GM18520 (cell line): ENCODE data around the gene ZNF100.
"Not testable (repeated sequence)": the region's sequence is repeated elsewhere in the genome, so short reads cannot be mapped to it uniquely, and the experiment has no call there.

Experiments used
- ATAC-seq: cut with Tn5 transposase; IDR thresholded peaks from one replicate; pipeline ENCODE4 v1.9.1; 2021; ENCODE audit not compliant: unreplicated experiment

ZNF100 gene

DNA sequence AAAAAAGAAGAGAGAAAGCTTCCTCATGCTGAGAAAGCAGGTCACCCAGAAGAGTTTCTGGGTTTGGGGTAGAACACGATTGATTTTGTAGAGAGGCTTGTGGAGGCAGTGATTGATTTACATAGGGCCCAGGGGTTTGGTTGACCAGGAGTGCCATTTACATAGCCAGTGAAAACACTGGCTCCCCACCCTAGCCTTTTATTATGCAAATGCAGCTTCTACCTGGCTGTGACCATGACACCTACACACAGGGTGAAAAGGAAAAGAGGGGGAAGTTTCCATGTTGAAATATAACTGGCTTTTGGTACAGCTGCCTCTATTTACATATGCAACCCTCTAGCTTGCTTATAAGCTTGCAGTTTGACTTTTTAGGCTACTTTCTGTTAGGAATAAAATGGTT lies 62.0 kb downstream of the ZNF100 start:
- no peak for ATAC-seq

GRCh38 chr19:21704320-21704719 lies 63.1 kb downstream of the ZNF100 start:
- no peak for ATAC-seq

- ATAC-seq = no peak
These were observed 68.2 kb downstream of the ZNF100 start for GRCh38 chr19:21699197-21699596.

DNA sequence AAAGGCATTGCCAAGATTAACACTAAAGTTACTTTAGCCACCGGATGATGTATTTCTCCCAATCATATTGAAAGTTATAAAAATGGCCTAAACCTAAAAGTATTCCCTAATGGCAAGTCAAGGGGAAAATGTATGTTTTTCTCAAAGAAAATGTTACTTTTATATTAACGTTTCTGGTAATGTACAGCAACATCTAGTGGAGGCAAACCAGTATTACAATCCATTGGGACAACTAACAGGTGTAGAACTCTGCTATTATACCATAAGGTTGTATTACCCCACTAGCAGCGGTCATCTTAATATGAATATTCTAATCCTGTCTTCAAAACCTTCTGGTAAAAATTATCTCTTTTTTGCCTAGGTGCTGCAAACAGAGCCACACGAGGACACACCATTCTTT lies 69.2 kb downstream of the ZNF100 start:
- ATAC-seq = no peak

GRCh38 chr19:21697698-21698097 lies 69.7 kb downstream of the ZNF100 start:
- no peak for ATAC-seq

DNA sequence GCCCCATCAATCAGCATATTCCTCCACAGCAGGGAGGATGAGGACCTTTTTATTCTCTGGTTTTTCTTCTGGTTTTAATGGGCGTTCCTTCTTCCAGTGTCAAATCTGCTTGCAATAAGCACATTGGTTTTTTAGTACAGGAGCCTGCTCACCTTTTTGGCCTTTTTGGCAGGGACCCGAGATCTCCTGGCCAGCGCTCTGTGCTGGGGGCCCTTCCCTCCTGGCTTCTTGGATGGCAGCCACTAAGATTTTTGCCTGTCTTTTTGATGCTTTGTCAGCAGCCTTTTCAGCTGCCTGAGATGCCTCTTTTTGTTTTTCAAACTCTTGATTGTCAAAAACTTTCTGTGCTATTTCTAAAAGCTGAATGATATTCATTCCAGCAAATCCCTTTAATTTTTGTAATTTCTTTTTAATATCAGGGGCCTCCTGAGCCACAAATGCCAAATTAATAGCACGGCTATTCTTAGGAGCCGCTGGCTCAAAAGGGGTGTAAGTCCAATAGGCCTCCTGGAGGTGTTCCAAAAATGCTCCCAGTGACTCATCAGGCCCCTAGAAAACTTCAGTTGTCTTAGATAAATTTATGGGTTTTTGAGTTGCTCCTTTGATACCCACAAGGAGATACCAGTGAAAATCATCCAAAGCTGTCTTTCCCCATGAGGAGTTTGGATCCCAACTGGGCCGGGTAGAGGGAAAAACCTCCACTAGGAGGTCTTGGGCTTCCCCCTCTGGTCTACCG lies 73.0 kb downstream of the ZNF100 start:
- ATAC-seq = no peak

DNA sequence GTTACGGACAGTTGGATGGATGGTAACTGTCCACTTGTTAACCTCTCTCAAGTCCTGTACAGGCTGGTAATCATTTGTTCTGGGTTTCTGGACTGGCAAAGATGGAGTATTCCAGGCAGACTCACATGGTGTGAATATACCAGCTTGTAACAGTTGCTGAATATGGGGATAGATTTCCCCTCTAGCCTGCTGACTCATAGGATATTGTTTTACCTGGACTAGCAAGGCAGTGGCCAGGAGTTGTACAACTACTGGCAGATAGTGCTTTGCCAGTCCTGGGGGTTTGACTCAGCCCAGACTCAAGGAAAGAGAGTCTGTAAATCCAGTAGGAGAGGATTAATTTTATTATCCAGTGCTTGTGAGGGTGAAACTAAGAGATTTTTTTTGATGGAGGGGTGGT lies 74.0 kb downstream of the ZNF100 start:
- no peak for ATAC-seq

- ATAC-seq = no peak
These were observed 75.7 kb downstream of the ZNF100 start for GRCh38 chr19:21691661-21692060.

- ATAC-seq = no peak
These were observed 78.9 kb downstream of the ZNF100 start for GRCh38 chr19:21688464-21688863.

DNA sequence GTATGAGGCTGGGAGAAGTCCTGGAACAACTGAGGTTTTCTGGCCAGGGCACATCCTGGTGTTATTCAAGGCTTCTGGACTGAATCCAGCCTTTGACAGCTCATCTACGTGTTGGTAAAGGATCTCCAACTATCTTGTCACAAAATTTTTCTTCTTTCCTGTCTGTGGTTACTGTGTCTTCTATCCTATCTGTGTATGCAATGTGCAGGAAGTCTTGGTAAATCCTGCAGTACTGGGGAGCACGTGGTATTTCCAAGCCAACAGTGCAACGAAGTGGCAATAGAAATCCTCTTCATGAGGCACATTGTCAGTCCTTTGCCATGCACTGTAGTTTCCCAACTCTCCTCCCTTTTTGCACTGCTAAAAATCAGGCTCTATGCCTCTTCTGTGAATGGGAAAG lies 86.7 kb downstream of the ZNF100 start:
- ATAC-seq = no peak

- no peak for ATAC-seq
These were observed 87.4 kb downstream of the ZNF100 start for GRCh38 chr19:21680026-21680425.

- ATAC-seq = no peak
These were observed 89.5 kb downstream of the ZNF100 start for GRCh38 chr19:21677696-21678418.

DNA sequence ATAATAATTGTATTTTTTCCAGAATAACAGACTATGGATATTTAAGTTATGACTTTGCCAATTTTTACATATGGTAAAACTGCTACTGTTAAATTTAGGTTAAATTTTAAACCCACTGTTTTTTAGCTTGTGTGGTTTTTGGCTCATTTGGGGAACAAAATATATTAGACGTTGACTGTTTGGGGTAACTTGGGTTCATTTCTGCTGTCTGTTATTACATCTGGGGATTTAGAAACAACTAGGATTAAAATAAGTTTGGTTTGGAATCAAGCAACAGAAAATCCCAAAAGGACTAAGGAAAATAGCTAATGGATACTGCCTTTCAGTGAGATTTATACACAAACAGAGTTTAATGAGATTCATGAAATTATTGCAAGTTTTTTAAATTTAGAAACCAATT lies 92.9 kb downstream of the ZNF100 start:
- no peak for ATAC-seq

DNA sequence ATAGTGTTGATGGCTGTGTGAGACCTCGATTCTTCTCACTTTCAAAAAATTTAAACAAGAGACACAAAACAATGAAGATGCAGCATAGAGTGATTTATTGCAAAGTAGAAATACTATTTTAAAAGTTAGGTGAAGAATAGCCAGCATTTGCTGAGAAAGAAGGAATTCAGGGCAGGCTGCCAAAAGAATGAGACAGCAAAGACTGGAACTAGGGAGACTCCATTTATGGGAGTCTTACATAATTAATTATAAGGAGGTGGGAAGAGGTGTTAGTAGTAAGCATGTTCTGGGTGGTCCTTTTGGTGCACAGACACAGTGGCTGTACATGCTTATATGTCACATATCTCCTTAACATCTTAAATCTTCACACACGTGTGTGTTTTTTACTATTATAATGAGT lies 93.9 kb downstream of the ZNF100 start:
- ATAC-seq = not testable (repeated sequence)
